Neural cell (in vitro differentiated cells): Measurements from ENCODE around the gene NREP. TPM values are rescaled to one million over a fixed set of nuclear protein-coding genes. Genes with fewer than 3 reads are reported as not detected.

Experiments
- H2AFZ ChIP-seq: fragments of 200-600, 300-800 bp; sonication (generic), shearing (Covaris generic); 2 replicates; pipeline ENCODE4 v1.6.0; 2014; ENCODE audit warnings: low read depth, mild to moderate bottlenecking, antibody characterized with exemption, low read length, moderate library complexity
- H3F3A ChIP-seq: fragments of 200-600 bp; shearing (Covaris generic); 2 replicates; pipeline ENCODE4 v1.6.1; 2016; ENCODE audit warnings: mild to moderate bottlenecking, moderate library complexity, mixed read lengths, antibody characterized with exemption, low read length; ENCODE audit not compliant: insufficient read depth, poor library complexity, severe bottlenecking
- H3K27ac ChIP-seq: fragments of 200-600, 300-800 bp; sonication (generic), shearing (Covaris generic); 2 replicates; pipeline ENCODE4 v1.5.1; 2014; ENCODE audit warnings: mild to moderate bottlenecking, low read length, moderate library complexity
- H3K27me3 ChIP-seq: fragments of 300-800, 200-600 bp; sonication (generic), shearing (Covaris generic); 2 replicates; pipeline ENCODE4 v1.6.0; 2014; ENCODE audit warnings: mild to moderate bottlenecking, low read depth, low read length, moderate library complexity; ENCODE audit not compliant: insufficient read depth
- H3K36me3 ChIP-seq: fragments of 300-800, 200-600 bp; sonication (generic), shearing (Covaris generic); 2 replicates; pipeline ENCODE4 v1.5.1; 2014; ENCODE audit warnings: mild to moderate bottlenecking, antibody characterized with exemption, low read length, moderate library complexity; ENCODE audit not compliant: insufficient read depth
- H3K4me2 ChIP-seq: fragments of 300-800, 200-600 bp; sonication (generic), shearing (Covaris generic); 2 replicates; pipeline ENCODE4 v1.6.0; 2014; ENCODE audit warnings: mild to moderate bottlenecking, low read length
- H3K4me3 ChIP-seq: fragments of 300-800, 200-600 bp; sonication (generic), shearing (Covaris generic); 2 replicates; pipeline ENCODE4 v1.5.1; 2014; ENCODE audit warnings: mild to moderate bottlenecking, low read length, moderate library complexity
- H3K79me2 ChIP-seq: fragments of 200-600 bp; shearing (Covaris generic); replicated peaks from 2 replicates; pipeline ENCODE4 v1.6.0; 2014; ENCODE audit warnings: mild to moderate bottlenecking, low read length, moderate library complexity; ENCODE audit not compliant: insufficient read depth
- H3K9ac ChIP-seq: fragments of 300-800, 200-600 bp; sonication (generic), shearing (Covaris generic); 2 replicates; pipeline ENCODE4 v1.6.1; 2016; ENCODE audit warnings: mild to moderate bottlenecking, low read length, mixed read lengths
- H3K9me2 ChIP-seq: fragments of 200-600 bp; shearing (Covaris generic); 2 replicates; pipeline ENCODE4 v1.6.1; 2016; ENCODE audit warnings: mild to moderate bottlenecking, low read length, mixed read lengths; ENCODE audit not compliant: insufficient read depth
- H3K9me3 ChIP-seq: fragments of 200-600, 300-800 bp; sonication (generic), shearing (Covaris generic); 2 replicates; pipeline ENCODE4 v1.6.1; 2016; ENCODE audit warnings: mild to moderate bottlenecking, mixed run types, low read length, moderate library complexity, mixed read lengths
- H4K20me1 ChIP-seq: fragments of 200-600 bp; shearing (Covaris generic); 2 replicates; pipeline ENCODE4 v1.6.1; 2016; ENCODE audit warnings: mild to moderate bottlenecking, mixed run types; ENCODE audit not compliant: insufficient read depth
- EP300 ChIP-seq: fragments of 450-650 bp; conservative IDR thresholded peaks from 2 replicates; pipeline ENCODE4 v1.6.1; 2014; ENCODE audit warnings: antibody characterized with exemption, mild to moderate bottlenecking, moderate library complexity; ENCODE audit not compliant: poor library complexity, severe bottlenecking
- EZH2 ChIP-seq: fragments of 200-600, 300-800 bp; shearing (Covaris generic), sonication (generic); IDR thresholded peaks from 2 replicates; pipeline ENCODE4 v1.6.1; 2014; ENCODE audit warnings: antibody characterized with exemption, low read length, borderline replicate concordance, mild to moderate bottlenecking; ENCODE audit not compliant: insufficient read depth, poor library complexity, severe bottlenecking
- POLR2AphosphoS5 ChIP-seq: IDR thresholded peaks from 2 replicates; pipeline ENCODE4 v1.6.1; 2012
- RAD21 ChIP-seq: fragments of 450-650 bp; conservative IDR thresholded peaks from 2 replicates; pipeline ENCODE4 v1.6.1; 2014; ENCODE audit warnings: antibody characterized with exemption, mild to moderate bottlenecking, moderate library complexity
- SMC3 ChIP-seq: fragments of 450-650 bp; conservative IDR thresholded peaks from 2 replicates; pipeline ENCODE4 v1.6.1; 2014; ENCODE audit warnings: antibody characterized with exemption, mild to moderate bottlenecking, moderate library complexity; ENCODE audit not compliant: poor library complexity
- TAF1 ChIP-seq: IDR thresholded peaks from 2 replicates; pipeline ENCODE4 v1.6.1; 2012; ENCODE audit warnings: low read depth
- polyA minus RNA-seq: library from RNA; depleted of rRNA, polyadenylated mRNA; stranded (reverse); fragments of >200 nt; gene quantifications from 2 replicates; pipeline ENCODE4 v1.2.3, GENCODE V29; 2014
- polyA plus RNA-seq: library from polyadenylated mRNA; depleted of rRNA; stranded (reverse); fragments of >200 nt; gene quantifications from 2 replicates; pipeline ENCODE4 v1.2.3, GENCODE V29; 2014
- TF ChIP-seq, protein P1 (sequence below): IDR thresholded peaks from 2 replicates; pipeline ENCODE4 v1.6.1; 2012; ENCODE audit warnings: borderline replicate concordance
- TF ChIP-seq, protein P2 (sequence below): fragments of 450-650 bp; IDR thresholded peaks from 2 replicates; pipeline ENCODE4 v1.5.1; 2014; ENCODE audit warnings: antibody characterized with exemption, mild to moderate bottlenecking, moderate library complexity; ENCODE audit not compliant: poor library complexity, severe bottlenecking

Gene NREP, protein sequence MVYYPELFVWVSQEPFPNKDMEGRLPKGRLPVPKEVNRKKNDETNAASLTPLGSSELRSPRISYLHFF
- polyA plus RNA-seq = 3,611 and 3,807 TPM in 2 replicates
- polyA minus RNA-seq = 1,547 and 1,719 TPM in 2 replicates

DNA sequence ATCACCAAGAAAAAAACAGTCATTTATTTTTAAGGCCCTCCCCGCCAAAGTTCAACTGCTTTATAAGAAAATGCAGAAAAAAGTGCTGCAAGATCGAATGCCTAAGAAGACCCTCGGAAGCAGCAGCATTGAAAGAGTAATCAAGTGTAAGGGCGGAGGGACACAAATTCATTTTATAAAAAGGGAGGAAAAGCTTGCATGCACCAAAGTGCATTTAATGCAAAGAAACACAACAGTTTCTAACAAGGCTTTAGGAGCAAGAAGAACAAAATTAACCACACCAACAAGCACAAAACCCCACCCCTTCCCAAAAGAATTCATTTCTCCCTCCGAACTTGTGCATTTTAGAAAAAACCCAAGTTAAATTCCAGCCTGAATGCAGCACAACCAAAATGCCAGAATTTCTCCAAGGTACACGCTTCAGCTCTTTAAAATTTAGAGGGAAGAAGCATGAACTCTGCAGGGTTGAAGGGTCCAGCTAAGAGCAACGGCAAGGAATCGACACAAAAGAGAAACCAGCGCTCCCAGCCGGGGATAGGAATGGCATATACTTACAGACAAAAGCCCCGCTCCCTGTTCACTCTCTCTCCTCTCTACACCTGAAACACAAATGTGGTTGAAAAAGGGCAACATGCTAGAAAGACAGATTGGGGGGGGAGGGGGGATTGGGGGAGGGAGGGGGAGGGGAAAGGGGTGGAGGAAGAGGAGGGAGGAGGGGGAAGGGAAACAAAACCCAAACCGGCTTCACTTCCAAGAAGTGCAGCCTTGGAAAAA, at the start of gene NREP:
NREP (minus strand) TSS at position 614 of the 774 bp plus-strand sequence. CDS start 1,422 bp downstream, outside the sequence.
- Histone ChIP-seq H3K9me3 (no peaks in the 10 kb centered on the region), H3F3A (peaks cover 3% of the 10 kb centered on the region), H3K79me2 (peaks cover 50% of the 10 kb centered on the region), H3K9me2 (no peaks in the 10 kb centered on the region), H4K20me1 (no peaks in the 10 kb centered on the region), H3K9ac (peak within 1 kb of the TSS; percentile 94), H3K36me3 (peaks cover 6% of the 10 kb centered on the region), H3K4me2 (peak within 1 kb of the TSS; percentile 96), H3K27me3 (no peaks in the 10 kb centered on the region), H3K27ac (peak within 1 kb of the TSS; percentile 99), H3K4me3 (peak within 1 kb of the TSS; percentile 72), H2AFZ (peak within 1 kb of the TSS; percentile 73)
- TF ChIP-seq, protein P1, sequence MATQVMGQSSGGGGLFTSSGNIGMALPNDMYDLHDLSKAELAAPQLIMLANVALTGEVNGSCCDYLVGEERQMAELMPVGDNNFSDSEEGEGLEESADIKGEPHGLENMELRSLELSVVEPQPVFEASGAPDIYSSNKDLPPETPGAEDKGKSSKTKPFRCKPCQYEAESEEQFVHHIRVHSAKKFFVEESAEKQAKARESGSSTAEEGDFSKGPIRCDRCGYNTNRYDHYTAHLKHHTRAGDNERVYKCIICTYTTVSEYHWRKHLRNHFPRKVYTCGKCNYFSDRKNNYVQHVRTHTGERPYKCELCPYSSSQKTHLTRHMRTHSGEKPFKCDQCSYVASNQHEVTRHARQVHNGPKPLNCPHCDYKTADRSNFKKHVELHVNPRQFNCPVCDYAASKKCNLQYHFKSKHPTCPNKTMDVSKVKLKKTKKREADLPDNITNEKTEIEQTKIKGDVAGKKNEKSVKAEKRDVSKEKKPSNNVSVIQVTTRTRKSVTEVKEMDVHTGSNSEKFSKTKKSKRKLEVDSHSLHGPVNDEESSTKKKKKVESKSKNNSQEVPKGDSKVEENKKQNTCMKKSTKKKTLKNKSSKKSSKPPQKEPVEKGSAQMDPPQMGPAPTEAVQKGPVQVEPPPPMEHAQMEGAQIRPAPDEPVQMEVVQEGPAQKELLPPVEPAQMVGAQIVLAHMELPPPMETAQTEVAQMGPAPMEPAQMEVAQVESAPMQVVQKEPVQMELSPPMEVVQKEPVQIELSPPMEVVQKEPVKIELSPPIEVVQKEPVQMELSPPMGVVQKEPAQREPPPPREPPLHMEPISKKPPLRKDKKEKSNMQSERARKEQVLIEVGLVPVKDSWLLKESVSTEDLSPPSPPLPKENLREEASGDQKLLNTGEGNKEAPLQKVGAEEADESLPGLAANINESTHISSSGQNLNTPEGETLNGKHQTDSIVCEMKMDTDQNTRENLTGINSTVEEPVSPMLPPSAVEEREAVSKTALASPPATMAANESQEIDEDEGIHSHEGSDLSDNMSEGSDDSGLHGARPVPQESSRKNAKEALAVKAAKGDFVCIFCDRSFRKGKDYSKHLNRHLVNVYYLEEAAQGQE = no peak
- TF ChIP-seq EZH2 = no peak
- no peak for TF ChIP-seq SMC3

DNA sequence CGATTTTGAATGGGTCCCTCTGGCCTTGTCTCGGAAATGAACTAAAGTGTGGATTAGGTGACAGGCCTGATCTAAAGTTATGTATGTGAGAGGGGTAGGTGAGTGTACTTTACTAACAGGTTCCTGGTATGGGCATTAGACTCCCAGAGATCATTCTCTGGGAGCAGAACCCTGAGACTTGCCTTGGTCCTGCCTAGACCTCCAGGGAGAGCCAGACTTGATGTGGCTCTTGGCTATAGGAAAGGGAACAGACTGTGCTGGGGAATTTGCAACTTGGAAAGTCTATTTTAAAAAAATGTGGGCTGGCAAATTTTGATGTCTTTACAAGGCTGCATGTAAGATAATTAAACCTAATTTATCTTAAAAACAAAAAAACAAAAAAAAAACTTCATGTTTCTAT, 49.8 kb upstream of the NREP start:
- no peak overlapping the region for H3K27ac ChIP-seq
- no peaks in the 10 kb centered on the region for H3K9me3 ChIP-seq
- H3K36me3 ChIP-seq = no peaks in the 10 kb centered on the region
- no peaks in the 10 kb centered on the region for H3F3A ChIP-seq
- no peaks in the 10 kb centered on the region for H3K79me2 ChIP-seq
- TF ChIP-seq RAD21 (no peak), EZH2 (no peak)
- TF ChIP-seq, protein P2, sequence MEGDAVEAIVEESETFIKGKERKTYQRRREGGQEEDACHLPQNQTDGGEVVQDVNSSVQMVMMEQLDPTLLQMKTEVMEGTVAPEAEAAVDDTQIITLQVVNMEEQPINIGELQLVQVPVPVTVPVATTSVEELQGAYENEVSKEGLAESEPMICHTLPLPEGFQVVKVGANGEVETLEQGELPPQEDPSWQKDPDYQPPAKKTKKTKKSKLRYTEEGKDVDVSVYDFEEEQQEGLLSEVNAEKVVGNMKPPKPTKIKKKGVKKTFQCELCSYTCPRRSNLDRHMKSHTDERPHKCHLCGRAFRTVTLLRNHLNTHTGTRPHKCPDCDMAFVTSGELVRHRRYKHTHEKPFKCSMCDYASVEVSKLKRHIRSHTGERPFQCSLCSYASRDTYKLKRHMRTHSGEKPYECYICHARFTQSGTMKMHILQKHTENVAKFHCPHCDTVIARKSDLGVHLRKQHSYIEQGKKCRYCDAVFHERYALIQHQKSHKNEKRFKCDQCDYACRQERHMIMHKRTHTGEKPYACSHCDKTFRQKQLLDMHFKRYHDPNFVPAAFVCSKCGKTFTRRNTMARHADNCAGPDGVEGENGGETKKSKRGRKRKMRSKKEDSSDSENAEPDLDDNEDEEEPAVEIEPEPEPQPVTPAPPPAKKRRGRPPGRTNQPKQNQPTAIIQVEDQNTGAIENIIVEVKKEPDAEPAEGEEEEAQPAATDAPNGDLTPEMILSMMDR = no peak
- no peak overlapping the region for H3K4me3 ChIP-seq
- no peak overlapping the region for H2AFZ ChIP-seq
- no peak overlapping the region for H3K9ac ChIP-seq
- no peak overlapping the region for H3K4me2 ChIP-seq
- no peaks in the 10 kb centered on the region for H4K20me1 ChIP-seq
- no peaks in the 10 kb centered on the region for H3K27me3 ChIP-seq
- H3K9me2 ChIP-seq = no peaks in the 10 kb centered on the region

DNA sequence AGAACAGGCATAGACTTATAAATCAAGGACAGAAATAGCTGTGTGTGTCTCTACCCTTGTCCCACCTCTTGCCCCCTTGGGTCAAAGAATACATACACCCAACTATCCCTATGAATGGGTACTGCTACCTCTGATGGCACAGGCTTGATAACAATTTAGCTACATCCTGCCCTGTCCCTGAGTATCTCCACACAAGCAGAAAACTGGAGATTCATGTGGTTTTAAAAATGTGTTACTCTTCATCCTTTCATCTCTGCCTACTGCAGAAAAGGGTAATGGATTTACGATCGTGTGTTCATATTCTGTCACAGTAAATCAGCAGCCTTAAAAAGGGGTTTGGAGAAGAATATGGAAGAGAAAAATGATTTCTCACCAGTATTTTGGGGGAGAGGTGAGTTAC, 49.2 kb upstream of the NREP start:
- no peak overlapping the region for H2AFZ ChIP-seq
- TF ChIP-seq SMC3 (no peak), RAD21 (no peak), EZH2 (no peak), TAF1 (no peak), POLR2AphosphoS5 (no peak), EP300 (no peak)
- TF ChIP-seq, protein P2 = no peak
- TF ChIP-seq, protein P1 = no peak

More for the DNA sequence above, 49.2 kb upstream of the NREP start:
- no peaks in the 10 kb centered on the region for H3K36me3 ChIP-seq
- no peak overlapping the region for H3K27ac ChIP-seq
- H3K4me3 ChIP-seq = no peak overlapping the region
- H4K20me1 ChIP-seq = no peaks in the 10 kb centered on the region
- H3K9me2 ChIP-seq = no peaks in the 10 kb centered on the region
- no peaks in the 10 kb centered on the region for H3K79me2 ChIP-seq
- no peaks in the 10 kb centered on the region for H3F3A ChIP-seq
- no peaks in the 10 kb centered on the region for H3K27me3 ChIP-seq
- no peaks in the 10 kb centered on the region for H3K9me3 ChIP-seq
- no peak overlapping the region for H3K4me2 ChIP-seq
- H3K9ac ChIP-seq = no peak overlapping the region
